Measurements from ENCODE around the gene FILIP1L. TPM values are rescaled to one million over a fixed set of nuclear protein-coding genes. Genes with fewer than 3 reads are reported as not detected.

Gene FILIP1L
- total and polyA plus RNA-seq, 2 donors (not counting 1 experiment from before 2014, with no cell fraction given): 0.32 to 0.48 TPM

DNA sequence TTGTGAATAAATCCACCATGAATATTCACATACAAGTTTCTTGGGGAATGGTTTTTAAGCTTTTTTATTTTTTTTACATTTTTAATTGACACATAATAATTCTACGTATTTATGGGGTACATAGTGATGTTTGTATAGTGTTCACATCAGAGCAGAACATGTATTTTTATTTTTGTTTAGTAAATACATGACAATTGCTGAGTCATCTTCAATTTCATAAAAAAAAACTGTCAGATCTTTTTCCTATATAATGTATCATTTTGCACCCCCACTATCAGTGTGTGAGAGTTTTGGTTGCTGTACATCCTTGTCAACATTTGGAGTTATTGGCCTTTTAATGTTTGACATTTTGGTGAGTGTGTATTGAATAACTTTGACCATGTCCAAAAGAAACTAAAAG is 39.9 kb upstream of the FILIP1L start:
- ChIA-PET POLR2A (no interaction called here), CTCF (no interaction called here)
- Histone ChIP-seq H3K9ac (ENCODE audit: low read length) (no peak overlapping the region), H3K36me3 (replicated peaks in 1 of 2; ENCODE audit: control extremely low read depth in 1 of 2, control insufficient read depth in 1 of 2, extremely low read depth in 1 of 2, insufficient read depth in 2 of 2, low read length in 1 of 2) (no peaks in the 10 kb centered on the region), H3K4me3 (ENCODE audit: control extremely low read depth in 1 of 5, extremely low read depth in 1 of 5, insufficient read depth in 1 of 5, low read depth in 2 of 5, low read length in 4 of 5) (no peak overlapping the region), H3K4me1 (ENCODE audit: control insufficient read depth in 2 of 2, insufficient read depth in 2 of 2, low read length in 2 of 2) (no peaks in the 10 kb centered on the region), H3K9me3 (ENCODE audit: control extremely low read depth in 1 of 3, control insufficient read depth in 2 of 3, insufficient read depth in 1 of 3, low read length in 2 of 3) (peaks cover 3 to 14% (median 11%) of the 10 kb centered on the region in 3 donors), H3K79me2 (ENCODE audit: control insufficient read depth, insufficient read depth, low read length) (no peaks in the 10 kb centered on the region), H3K27me3 (replicated peaks in 1 of 4; ENCODE audit: control extremely low read depth in 1 of 4, control insufficient read depth in 3 of 4, insufficient read depth in 4 of 4, low read length in 3 of 4) (no peaks in the 10 kb centered on the region), H3K4me2 (replicated peaks; ENCODE audit: low read depth, low read length, poor library complexity, severe bottlenecking) (no peak overlapping the region), H4K20me1 (ENCODE audit: control insufficient read depth, insufficient read depth, low read length, poor library complexity, severe bottlenecking) (no peaks in the 10 kb centered on the region), H2AFZ (ENCODE audit: insufficient read depth, low read depth, low read length, poor library complexity, severe bottlenecking) (no peak overlapping the region), H3K27ac (ENCODE audit: low read length in 2 of 2) (no peak overlapping the region)
- ATAC-seq (ENCODE audit: low read depth): no peak
- Mint-ChIP-seq H3K27ac (no peak overlapping the region), H3K27me3 (no peaks in the 10 kb centered on the region), H3K9me3 (ENCODE audit: insufficient read depth) (peaks cover 6% of the 10 kb centered on the region), H3K4me1 (no peaks in the 10 kb centered on the region), H3K4me3 (no peak overlapping the region)
- DNase-seq: no peak
- no CpG with 5 or more reads among the region's 1 CpG for WGBS (ENCODE audit: insufficient coverage)
- intact Hi-C loops (cut with micrococcal nuclease): no loop called here
- TF ChIP-seq EZH2 (IDR thresholded peaks at IDR 0.05; ENCODE audit: borderline replicate concordance, insufficient read depth, low read depth, low read length, poor library complexity, severe bottlenecking): no peak
- TF ChIP-seq, protein P1, sequence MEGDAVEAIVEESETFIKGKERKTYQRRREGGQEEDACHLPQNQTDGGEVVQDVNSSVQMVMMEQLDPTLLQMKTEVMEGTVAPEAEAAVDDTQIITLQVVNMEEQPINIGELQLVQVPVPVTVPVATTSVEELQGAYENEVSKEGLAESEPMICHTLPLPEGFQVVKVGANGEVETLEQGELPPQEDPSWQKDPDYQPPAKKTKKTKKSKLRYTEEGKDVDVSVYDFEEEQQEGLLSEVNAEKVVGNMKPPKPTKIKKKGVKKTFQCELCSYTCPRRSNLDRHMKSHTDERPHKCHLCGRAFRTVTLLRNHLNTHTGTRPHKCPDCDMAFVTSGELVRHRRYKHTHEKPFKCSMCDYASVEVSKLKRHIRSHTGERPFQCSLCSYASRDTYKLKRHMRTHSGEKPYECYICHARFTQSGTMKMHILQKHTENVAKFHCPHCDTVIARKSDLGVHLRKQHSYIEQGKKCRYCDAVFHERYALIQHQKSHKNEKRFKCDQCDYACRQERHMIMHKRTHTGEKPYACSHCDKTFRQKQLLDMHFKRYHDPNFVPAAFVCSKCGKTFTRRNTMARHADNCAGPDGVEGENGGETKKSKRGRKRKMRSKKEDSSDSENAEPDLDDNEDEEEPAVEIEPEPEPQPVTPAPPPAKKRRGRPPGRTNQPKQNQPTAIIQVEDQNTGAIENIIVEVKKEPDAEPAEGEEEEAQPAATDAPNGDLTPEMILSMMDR (IDR thresholded peaks at IDR 0.05): no peak

DNA sequence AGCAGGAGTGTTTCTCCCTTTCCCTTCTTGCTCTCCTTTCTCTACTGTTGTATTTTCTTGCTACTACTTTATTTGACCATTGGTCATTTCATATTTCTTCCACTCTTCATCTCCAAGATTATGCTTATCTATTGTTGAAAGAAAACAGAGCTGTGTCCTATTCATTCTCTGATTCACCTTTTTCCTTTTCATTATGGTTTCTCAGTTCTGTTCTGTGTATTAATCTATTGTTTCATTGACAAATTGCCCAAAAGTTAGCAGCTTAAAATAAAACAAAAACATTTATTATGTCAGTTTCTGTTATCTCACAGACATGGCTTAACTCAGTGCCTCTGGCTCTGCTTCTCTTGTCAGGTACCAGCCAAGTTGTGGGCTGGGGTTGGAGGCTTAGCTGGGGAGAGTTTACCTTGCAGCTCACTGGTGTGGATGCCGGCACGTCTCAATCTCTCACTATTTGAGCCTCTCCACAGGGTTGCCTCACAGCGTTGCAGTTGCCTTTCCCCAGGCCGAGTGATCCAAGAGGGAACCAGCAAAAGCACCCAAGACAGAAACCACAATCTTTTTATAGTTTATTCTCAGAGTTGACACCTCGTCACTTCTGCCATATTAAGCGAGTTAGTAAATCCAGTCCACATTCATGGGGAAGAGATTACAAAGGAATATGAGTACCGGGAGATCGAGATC is 36.9 kb upstream of the FILIP1L start:
- CTCF ChIA-PET: interaction anchor here (1.6 kb wide), 1 partner anchor 21 kb away, joined by 4 read pairs; no protein-coding TSS in a partner anchor
- peaks cover 6% of the 10 kb centered on the region for H3K9me3 Mint-ChIP-seq (ENCODE audit: insufficient read depth)
- DNase-seq (no peak), ATAC-seq (ENCODE audit: low read depth) (no peak)
- intact Hi-C loops (cut with micrococcal nuclease): no loop called here
- no peaks in the 10 kb centered on the region for H3K4me1 Mint-ChIP-seq
- Histone ChIP-seq H3K4me3 (ENCODE audit: control extremely low read depth in 1 of 5, extremely low read depth in 1 of 5, insufficient read depth in 1 of 5, low read depth in 2 of 5, low read length in 4 of 5) (no peak overlapping the region), H4K20me1 (ENCODE audit: control insufficient read depth, insufficient read depth, low read length, poor library complexity, severe bottlenecking) (no peaks in the 10 kb centered on the region), H3K79me2 (ENCODE audit: control insufficient read depth, insufficient read depth, low read length) (no peaks in the 10 kb centered on the region), H3K27me3 (replicated peaks in 1 of 4; ENCODE audit: control extremely low read depth in 1 of 4, control insufficient read depth in 3 of 4, insufficient read depth in 4 of 4, low read length in 3 of 4) (no peaks in the 10 kb centered on the region), H3K9ac (ENCODE audit: low read length) (no peak overlapping the region), H3K9me3 (ENCODE audit: control extremely low read depth in 1 of 3, control insufficient read depth in 2 of 3, insufficient read depth in 1 of 3, low read length in 2 of 3) (peaks cover 3 to 11% (median 7%) of the 10 kb centered on the region in 3 donors), H3K4me2 (replicated peaks; ENCODE audit: low read depth, low read length, poor library complexity, severe bottlenecking) (no peak overlapping the region), H3K27ac (ENCODE audit: low read length in 2 of 2) (no peak overlapping the region), H2AFZ (ENCODE audit: insufficient read depth, low read depth, low read length, poor library complexity, severe bottlenecking) (no peak overlapping the region), H3K36me3 (replicated peaks in 1 of 2; ENCODE audit: control extremely low read depth in 1 of 2, control insufficient read depth in 1 of 2, extremely low read depth in 1 of 2, insufficient read depth in 2 of 2, low read length in 1 of 2) (peaks cover 0 to 4% of the 10 kb centered on the region in 2 experiments), H3K4me1 (ENCODE audit: control insufficient read depth in 2 of 2, insufficient read depth in 2 of 2, low read length in 2 of 2) (no peaks in the 10 kb centered on the region)
- H3K4me3 Mint-ChIP-seq: no peak overlapping the region
- H3K27me3 Mint-ChIP-seq: no peaks in the 10 kb centered on the region
- WGBS (ENCODE audit: insufficient coverage): 93% methylated on average over 2 of the region's 8 CpGs
- no peak overlapping the region for H3K27ac Mint-ChIP-seq
- POLR2A ChIA-PET: no interaction called here
- TF ChIP-seq EZH2 (IDR thresholded peaks at IDR 0.05; ENCODE audit: borderline replicate concordance, insufficient read depth, low read depth, low read length, poor library complexity, severe bottlenecking): no peak
- TF ChIP-seq, protein P1 (IDR thresholded peaks at IDR 0.05): no peak

Data from B cell (primary cell).